ENCODE data around the gene SAMD8. TPM values are rescaled to one million over a fixed set of nuclear protein-coding genes. Genes with fewer than 3 reads are reported as not detected.

Gene SAMD8
- total and polyA plus RNA-seq, 2 of the 8 experiments (the other 6 are each of a cell fraction or from before 2014, with no cell fraction given): 11.7 to 20.9 TPM

GRCh38 chr10:75203724-75204123, 92.3 kb downstream of the SAMD8 start:
- WGBS, 2 experiments (ENCODE audit: extremely low coverage in 1 of 2, insufficient coverage in 1 of 2, insufficient read length in 1 of 2, insufficient replicate concordance in 2 of 2, low coverage in 1 of 2, low lambda C conversion rate in 2 of 2, missing lambda C conversion rate in 1 of 2): 80% methylated on average over 5 of the region's 5 CpGs; no CpG with 5 or more reads in 1 of the 2 experiments
- H3K14ac ChIP-seq (ENCODE audit: insufficient read length): no peak overlapping the region
- no peak overlapping the region for H2BK15ac ChIP-seq (ENCODE audit: low read length)
- no peak overlapping the region for H4K8ac ChIP-seq (ENCODE audit: extremely low read depth, insufficient read depth, low read length)
- no peak overlapping the region for H2AK5ac ChIP-seq (ENCODE audit: low read depth, low read length)
- no peak overlapping the region for H2BK5ac ChIP-seq (ENCODE audit: low read depth, low read length)
- POLR2A ChIA-PET (ENCODE audit: partially characterized antibody): interaction anchor here (0.7 to 36.7 kb wide), 4 partner anchors 13 to 898 kb away, joined by 3 to 801 read pairs (median 4); partner anchors contain the start of gene COMTD1
- H3K4me1 ChIP-seq (replicated peaks in 1 of 4; ENCODE audit: control insufficient read depth in 3 of 4, insufficient read depth in 4 of 4, low read length in 3 of 4): peaks cover 3 to 13% (median 8%) of the 10 kb centered on the region in 4 experiments
- H3K23me2 ChIP-seq (ENCODE audit: low read depth, low read length): no peaks in the 10 kb centered on the region
- H3K56ac ChIP-seq (replicated peaks; ENCODE audit: insufficient read length, low read depth, low read length): no peak overlapping the region
- no peak overlapping the region for H2BK12ac ChIP-seq (ENCODE audit: low read depth, low read length)
- DNase-seq (ENCODE audit: low read depth in 1 of 2, low spot score in 2 of 2) (no peak), FAIRE-seq (no peak)
- no peak overlapping the region for H2BK120ac ChIP-seq (replicated peaks; ENCODE audit: low read depth, low read length)
- no peak overlapping the region for H3K23ac ChIP-seq (ENCODE audit: insufficient read length)
- H4K91ac ChIP-seq (replicated peaks; ENCODE audit: insufficient read length, low read length): no peak overlapping the region
- no peak overlapping the region for H2BK20ac ChIP-seq (ENCODE audit: low read length)
- H2AFZ ChIP-seq (ENCODE audit: low read length): no peak overlapping the region
- no peak overlapping the region for H3K4ac ChIP-seq (replicated peaks; ENCODE audit: insufficient read length, low read depth, low read length)
- H3K4me3 ChIP-seq (ENCODE audit: extremely low read depth in 1 of 4, insufficient read depth in 2 of 4, low read depth in 3 of 4, low read length in 4 of 4): no peak overlapping the region
- CTCF ChIA-PET (ENCODE audit: partially characterized antibody): interaction anchor here (1.0 to 11.0 kb wide), 7 partner anchors 9 to 32 kb away, joined by 3 to 128 read pairs (median 11); partner anchors contain the start of gene COMTD1
- H3K27ac ChIP-seq (ENCODE audit: low read depth, low read length): no peak overlapping the region
- no peaks in the 10 kb centered on the region for H3K79me2 ChIP-seq (ENCODE audit: control insufficient read depth in 1 of 2, insufficient read depth in 2 of 2, low read length in 2 of 2)
- no peaks in the 10 kb centered on the region for H4K20me1 ChIP-seq (replicated peaks in 1 of 2; ENCODE audit: control insufficient read depth in 1 of 2, insufficient read depth in 2 of 2, low read length in 2 of 2)
- H3K9me3 ChIP-seq (ENCODE audit: insufficient read depth in 2 of 2, low read depth in 1 of 2, low read length in 1 of 2): no peaks in the 10 kb centered on the region
- no peaks in the 10 kb centered on the region for H3K79me1 ChIP-seq (ENCODE audit: low read depth, low read length)
- no peak overlapping the region for H3K18ac ChIP-seq (ENCODE audit: extremely low read depth, low read length)
- no peaks in the 10 kb centered on the region for H3K27me3 ChIP-seq (replicated peaks in 1 of 4; ENCODE audit: control insufficient read depth in 3 of 4, extremely low read depth in 1 of 4, insufficient read depth in 3 of 4, low read length in 3 of 4)
- H3K9ac ChIP-seq (replicated peaks in 1 of 4; ENCODE audit: extremely low read depth in 1 of 4, low read depth in 3 of 4, low read length in 3 of 4): no peak overlapping the region
- no peaks in the 10 kb centered on the region for H3K36me3 ChIP-seq (ENCODE audit: control insufficient read depth in 2 of 4, insufficient read depth in 4 of 4, low read length in 3 of 4)
- H3K4me2 ChIP-seq (ENCODE audit: insufficient read depth in 1 of 2, low read depth in 2 of 2, low read length in 2 of 2): no peak overlapping the region
- no peak overlapping the region for H4K5ac ChIP-seq (ENCODE audit: insufficient read length, low read depth, low read length)
- TF ChIP-seq YY1 (IDR thresholded peaks at IDR 0.05; ENCODE audit: low read depth, low read length) (no peak), CBX8 (IDR thresholded peaks at IDR 0.05; ENCODE audit: borderline replicate concordance, low read depth, low read length) (no peak), MAX (IDR thresholded peaks at IDR 0.05) (peak; percentile 52; the same call in 1 of the 2 replicates)

Data from H1 (cell line).